ENCODE results near the gene THSD4. TPM values are rescaled to one million over a fixed set of nuclear protein-coding genes. Genes with fewer than 3 reads are reported as not detected.

THSD4 gene
- total RNA-seq, 2 experiments from 2014 or later: not detected

- Histone ChIP-seq H3K27me3 (ENCODE audit: control insufficient read depth in 1 of 2, insufficient read depth in 2 of 2, low read length in 2 of 2) (peaks cover 0 to 4% of the 10 kb centered on the region in 2 experiments), H3K9me3 (ENCODE audit: control insufficient read depth in 1 of 2, insufficient read depth in 1 of 2, low read length in 2 of 2) (no peaks in the 10 kb centered on the region), H3K36me3 (ENCODE audit: insufficient read depth, low read length) (no peaks in the 10 kb centered on the region), H3K4me1 (ENCODE audit: insufficient read depth, low read length) (no peaks in the 10 kb centered on the region), H3K27ac (ENCODE audit: low read depth in 1 of 2, low read length in 2 of 2) (no peak overlapping the region), H3K4me3 (ENCODE audit: low read length) (no peak overlapping the region)
- no peak overlapping the region for H3K27ac Mint-ChIP-seq
- H3K4me3 Mint-ChIP-seq: no peak overlapping the region
- peaks cover 23% of the 10 kb centered on the region for H3K27me3 Mint-ChIP-seq
- no peaks in the 10 kb centered on the region for H3K36me3 Mint-ChIP-seq (ENCODE audit: low read depth)
- no peaks in the 10 kb centered on the region for H3K9me3 Mint-ChIP-seq
- ChIA-PET CTCF (no interaction called here), POLR2A (no interaction called here)
- no peak for TF ChIP-seq CTCF (IDR thresholded peaks at IDR 0.05)
- no peaks in the 10 kb centered on the region for H3K4me1 Mint-ChIP-seq (ENCODE audit: low read depth)
- DNase-seq: no peak
- ATAC-seq (ENCODE audit: poor library complexity): no peak
- intact Hi-C loops (cut with DNase I, micrococcal nuclease): no loop called here
These were observed 113.1 kb downstream of the THSD4 start for GRCh38 chr15:71228403-71228802.

DNA sequence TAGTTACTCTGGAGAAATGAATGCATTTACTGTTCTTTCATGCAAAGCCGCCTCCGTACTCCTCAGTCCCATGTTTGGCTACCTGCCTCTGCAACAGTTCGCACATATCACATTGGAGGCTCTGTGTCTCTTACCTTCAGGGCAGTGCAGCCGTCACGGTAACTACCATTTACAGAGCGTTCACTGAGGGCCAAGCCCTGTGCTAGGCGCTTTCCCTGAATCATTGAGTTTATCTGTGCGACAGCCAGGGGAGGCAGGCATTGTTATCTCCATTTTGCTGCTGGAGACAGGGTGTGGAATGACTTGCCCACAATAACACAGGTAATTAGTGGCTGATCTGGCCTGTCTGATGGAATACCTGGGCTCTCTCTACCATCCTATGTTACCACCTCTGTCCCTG is 115.0 kb downstream of the THSD4 start:
- H3K4me1 Mint-ChIP-seq (ENCODE audit: low read depth): no peaks in the 10 kb centered on the region
- no peaks in the 10 kb centered on the region for H3K36me3 Mint-ChIP-seq (ENCODE audit: low read depth)
- no peaks in the 10 kb centered on the region for H3K4me1 ChIP-seq (ENCODE audit: insufficient read depth, low read length)
- ChIA-PET CTCF (no interaction called here), POLR2A (no interaction called here)
- DNase-seq: no peak
- peaks cover 0 to 4% of the 10 kb centered on the region in 2 experiments for H3K27me3 ChIP-seq (ENCODE audit: control insufficient read depth in 1 of 2, insufficient read depth in 2 of 2, low read length in 2 of 2)
- H3K4me3 Mint-ChIP-seq: no peak overlapping the region
- H3K27ac Mint-ChIP-seq: no peak overlapping the region
- TF ChIP-seq CTCF (IDR thresholded peaks at IDR 0.05): no peak
- H3K9me3 Mint-ChIP-seq: no peaks in the 10 kb centered on the region
- ATAC-seq (ENCODE audit: poor library complexity): no peak
- no peaks in the 10 kb centered on the region for H3K9me3 ChIP-seq (ENCODE audit: control insufficient read depth in 1 of 2, insufficient read depth in 1 of 2, low read length in 2 of 2)
- intact Hi-C loops (cut with DNase I, micrococcal nuclease): no loop called here
- no peak overlapping the region for H3K27ac ChIP-seq (ENCODE audit: low read depth in 1 of 2, low read length in 2 of 2)
- peaks cover 17% of the 10 kb centered on the region for H3K27me3 Mint-ChIP-seq
- no peaks in the 10 kb centered on the region for H3K36me3 ChIP-seq (ENCODE audit: insufficient read depth, low read length)
- no peak overlapping the region for H3K4me3 ChIP-seq (ENCODE audit: low read length)

DNA sequence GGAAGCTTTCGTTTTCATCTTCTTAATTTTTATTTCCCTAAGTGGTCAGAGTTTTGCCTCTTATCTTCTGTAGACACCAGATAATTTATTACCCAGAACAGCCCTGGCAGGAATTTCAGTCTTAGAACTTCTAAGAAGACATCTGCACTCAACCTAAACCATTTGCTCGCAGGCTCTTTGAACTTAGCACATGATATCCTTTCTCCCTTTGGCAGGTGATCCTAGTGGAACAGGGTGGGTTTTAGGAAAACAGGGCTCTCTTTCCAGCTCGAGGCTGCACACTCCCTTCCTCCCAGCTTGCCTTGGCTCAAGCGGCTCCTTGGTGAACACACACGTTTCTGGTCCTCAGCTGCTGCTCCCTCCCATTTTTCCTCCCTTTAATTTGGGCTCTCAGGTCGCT is 116.5 kb downstream of the THSD4 start:
- DNase-seq (no peak), ATAC-seq (ENCODE audit: poor library complexity) (no peak)
- no peak overlapping the region for H3K4me3 Mint-ChIP-seq
- ChIA-PET POLR2A (no interaction called here), CTCF (no interaction called here)
- H3K36me3 ChIP-seq (ENCODE audit: insufficient read depth, low read length): no peaks in the 10 kb centered on the region
- no peaks in the 10 kb centered on the region for H3K9me3 Mint-ChIP-seq
- H3K4me3 ChIP-seq (ENCODE audit: low read length): no peak overlapping the region
- H3K36me3 Mint-ChIP-seq (ENCODE audit: low read depth): no peaks in the 10 kb centered on the region
- H3K4me1 ChIP-seq (ENCODE audit: insufficient read depth, low read length): no peaks in the 10 kb centered on the region
- peaks cover 21% of the 10 kb centered on the region for H3K27me3 Mint-ChIP-seq
- no peaks in the 10 kb centered on the region for H3K4me1 Mint-ChIP-seq (ENCODE audit: low read depth)
- intact Hi-C loops (cut with DNase I, micrococcal nuclease): no loop called here
- no peak overlapping the region for H3K27ac ChIP-seq (ENCODE audit: low read depth in 1 of 2, low read length in 2 of 2)
- H3K27me3 ChIP-seq (ENCODE audit: control insufficient read depth in 1 of 2, insufficient read depth in 2 of 2, low read length in 2 of 2): peaks cover 0 to 4% of the 10 kb centered on the region in 2 experiments
- no peak overlapping the region for H3K27ac Mint-ChIP-seq
- H3K9me3 ChIP-seq (ENCODE audit: control insufficient read depth in 1 of 2, insufficient read depth in 1 of 2, low read length in 2 of 2): no peaks in the 10 kb centered on the region
- no peak for TF ChIP-seq CTCF (IDR thresholded peaks at IDR 0.05)

All from CD4-positive, alpha-beta T cell (primary cell).